Testis (tissue), 3 donors: ENCODE measurements around the gene PTPRU. TPM values are rescaled to one million over a fixed set of nuclear protein-coding genes. Genes with fewer than 3 reads are reported as not detected.

Experiments used
- DNase-seq: peaks from one replicate; pipeline ENCODE4 v3.0.0-alpha.2; 2019
- H3K27ac ChIP-seq, 2 donors: fragments of 200-600 bp; sonication (generic); one replicate each; pipeline ENCODE4 v1.5.1; 2019
- H3K27me3 ChIP-seq: fragments of 200-600 bp; sonication (generic); one replicate; pipeline ENCODE4 v1.5.1; 2019
- H3K36me3 ChIP-seq: fragments of 200-600 bp; sonication (generic); one replicate; pipeline ENCODE4 v1.5.1; 2017; ENCODE audit warnings: low read depth; ENCODE audit errors: missing control alignments
- H3K4me1 ChIP-seq: fragments of 200-600 bp; sonication (generic); one replicate; pipeline ENCODE4 v1.5.1; 2019
- H3K4me3 ChIP-seq, 2 donors: fragments of 200-600 bp; sonication (generic); one replicate each; pipeline ENCODE4 v1.5.1; 2017 to 2019
- H3K9me3 ChIP-seq: fragments of 200-600 bp; sonication (generic); one replicate; pipeline ENCODE4 v1.5.1; 2017
- POLR2A ChIP-seq: fragments of 450-650 bp; IDR thresholded peaks from one replicate; pipeline ENCODE4 v1.6.1; 2017; ENCODE audit warnings: antibody characterized with exemption, mild to moderate bottlenecking, moderate library complexity
- WGBS, 2 donors: methylation state at CpG; one replicate each; pipeline ENCODE4 v1.1.5; 2018; 5-methylcytosine and 5-hydroxymethylcytosine counted together
- intact Hi-C: fragments of 100-400 bp; cut with DNase I; formaldehyde crosslinking; loops from one replicate; pipeline ENCODE4 v1.15.1; 2023; ENCODE audit warnings: low total_unique reads
- polyA plus RNA-seq: library from polyadenylated mRNA; stranded (reverse); fragments of 350-450 nt; fragmentation: Illumina TruSeq; extraction: RNeasy Lipid Tissue Mini Kit (QIAGEN cat#74804); gene quantifications from one replicate; pipeline ENCODE4 v1.2.3, GENCODE V29; 2014; ENCODE audit warnings: low read depth, low replicate concordance; ENCODE audit not compliant: insufficient read depth
- total RNA-seq, 2 donors: library from RNA; depleted of rRNA; stranded (reverse); fragments of >200 nt; gene quantifications; one replicate each; pipeline ENCODE4 v1.2.3, GENCODE V29; 2016
- TF ChIP-seq, protein P1 (sequence below), 3 experiments: fragments of 450-650 bp in 2 of 3; fragments of 200-600 bp in 1 of 3; sonication (generic) in 1 of 3; IDR thresholded peaks; one replicate each; pipeline ENCODE4 v1.5.1; 2016 to 2019; ENCODE audit warnings: antibody characterized with exemption in 3 of 3, mild to moderate bottlenecking in 2 of 3, moderate library complexity in 1 of 3

Gene PTPRU
- total and polyA plus RNA-seq, 3 donors from 2014 or later = 13.3 to 39.1 (median 21.7) TPM

- H3K9me3 ChIP-seq = no peaks in the 10 kb centered on the region
- no peaks in the 10 kb centered on the region for H3K36me3 ChIP-seq
- no peaks in the 10 kb centered on the region for H3K4me1 ChIP-seq
- no peak overlapping the region for H3K4me3 ChIP-seq
- 93 to 94% methylated on average over 12 to 15 of the region's 15 CpGs for WGBS, 2 donors
- no peaks in the 10 kb centered on the region for H3K27me3 ChIP-seq
- TF ChIP-seq, protein P1, sequence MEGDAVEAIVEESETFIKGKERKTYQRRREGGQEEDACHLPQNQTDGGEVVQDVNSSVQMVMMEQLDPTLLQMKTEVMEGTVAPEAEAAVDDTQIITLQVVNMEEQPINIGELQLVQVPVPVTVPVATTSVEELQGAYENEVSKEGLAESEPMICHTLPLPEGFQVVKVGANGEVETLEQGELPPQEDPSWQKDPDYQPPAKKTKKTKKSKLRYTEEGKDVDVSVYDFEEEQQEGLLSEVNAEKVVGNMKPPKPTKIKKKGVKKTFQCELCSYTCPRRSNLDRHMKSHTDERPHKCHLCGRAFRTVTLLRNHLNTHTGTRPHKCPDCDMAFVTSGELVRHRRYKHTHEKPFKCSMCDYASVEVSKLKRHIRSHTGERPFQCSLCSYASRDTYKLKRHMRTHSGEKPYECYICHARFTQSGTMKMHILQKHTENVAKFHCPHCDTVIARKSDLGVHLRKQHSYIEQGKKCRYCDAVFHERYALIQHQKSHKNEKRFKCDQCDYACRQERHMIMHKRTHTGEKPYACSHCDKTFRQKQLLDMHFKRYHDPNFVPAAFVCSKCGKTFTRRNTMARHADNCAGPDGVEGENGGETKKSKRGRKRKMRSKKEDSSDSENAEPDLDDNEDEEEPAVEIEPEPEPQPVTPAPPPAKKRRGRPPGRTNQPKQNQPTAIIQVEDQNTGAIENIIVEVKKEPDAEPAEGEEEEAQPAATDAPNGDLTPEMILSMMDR (IDR thresholded peaks at IDR 0.05) = no peak
- no peak for TF ChIP-seq POLR2A
- no peak overlapping the region for H3K27ac ChIP-seq
- no peak for DNase-seq
- intact Hi-C loops = no loop called here
Observed at GRCh38 chr1:29315262-29315661, 78.9 kb downstream of the PTPRU start.

GRCh38 chr1:29315876-29316275 is 79.6 kb downstream of the PTPRU start:
- no peaks in the 10 kb centered on the region for H3K4me1 ChIP-seq
- no peaks in the 10 kb centered on the region for H3K27me3 ChIP-seq
- no peaks in the 10 kb centered on the region for H3K36me3 ChIP-seq
- TF ChIP-seq, protein P1 (IDR thresholded peaks at IDR 0.05) = no peak
- no peak for TF ChIP-seq POLR2A
- H3K9me3 ChIP-seq = no peaks in the 10 kb centered on the region
- H3K27ac ChIP-seq = no peak overlapping the region
- no peak overlapping the region for H3K4me3 ChIP-seq
- DNase-seq = no peak
- WGBS, 2 donors = 92 to 93% methylated on average over 4 of the region's 4 CpGs
- intact Hi-C loops = no loop called here

- H3K9me3 ChIP-seq = no peaks in the 10 kb centered on the region
- no peaks in the 10 kb centered on the region for H3K36me3 ChIP-seq
- no peaks in the 10 kb centered on the region for H3K27me3 ChIP-seq
- no peak for DNase-seq
- no peaks in the 10 kb centered on the region for H3K4me1 ChIP-seq
- WGBS, 2 donors = 89 to 93% methylated on average over 24 to 30 of the region's 30 CpGs
- H3K27ac ChIP-seq = no peak overlapping the region
- intact Hi-C loops = no loop called here
- TF ChIP-seq, protein P1 (IDR thresholded peaks at IDR 0.05) = no peak
- TF ChIP-seq POLR2A = no peak
- no peak overlapping the region for H3K4me3 ChIP-seq
Observed at GRCh38 chr1:29317063-29317915, 81.0 kb downstream of the PTPRU start.

DNA sequence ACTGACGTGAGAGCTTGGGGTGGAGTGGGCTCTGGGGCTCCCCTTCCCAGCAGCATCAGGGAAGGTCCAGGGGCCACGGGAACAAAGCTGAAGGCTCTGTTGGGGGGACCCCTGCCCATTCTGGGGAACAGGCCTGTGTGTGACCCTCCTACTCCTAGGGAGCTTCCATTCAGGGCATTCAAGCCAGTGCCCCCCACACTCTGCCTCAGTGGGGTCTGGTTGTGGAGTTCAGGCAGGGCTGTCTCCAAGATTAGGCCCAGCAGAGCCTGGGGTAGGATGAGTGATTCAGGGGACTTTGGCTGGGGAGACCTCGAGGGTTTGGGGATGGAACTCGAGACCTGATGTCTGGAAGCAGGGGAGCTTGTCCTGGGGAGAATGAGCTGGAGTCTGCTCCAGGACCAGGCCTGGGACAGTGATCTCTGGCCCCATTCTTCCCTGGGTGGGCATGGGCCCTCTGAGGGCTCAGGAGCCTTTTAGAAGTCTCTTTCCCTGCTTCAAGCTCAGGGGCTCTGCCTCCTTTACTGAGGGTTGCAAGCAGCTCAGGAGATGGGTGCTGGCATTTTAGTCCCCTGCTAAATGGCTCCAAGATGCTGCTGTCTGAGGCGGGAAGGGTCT is 81.7 kb downstream of the PTPRU start:
- Histone ChIP-seq H3K27ac (no peak overlapping the region), H3K4me3 (no peak overlapping the region), H3K27me3 (no peaks in the 10 kb centered on the region), H3K4me1 (no peaks in the 10 kb centered on the region), H3K9me3 (no peaks in the 10 kb centered on the region), H3K36me3 (no peaks in the 10 kb centered on the region)
- DNase-seq = no peak
- 83 to 90% methylated on average over 4 to 5 of the region's 5 CpGs for WGBS, 2 donors
- intact Hi-C loops = no loop called here
- no peak for TF ChIP-seq POLR2A
- TF ChIP-seq, protein P1 (IDR thresholded peaks at IDR 0.05) = no peak
